ENCODE data around the gene VAMP2.

Gene VAMP2

DNA sequence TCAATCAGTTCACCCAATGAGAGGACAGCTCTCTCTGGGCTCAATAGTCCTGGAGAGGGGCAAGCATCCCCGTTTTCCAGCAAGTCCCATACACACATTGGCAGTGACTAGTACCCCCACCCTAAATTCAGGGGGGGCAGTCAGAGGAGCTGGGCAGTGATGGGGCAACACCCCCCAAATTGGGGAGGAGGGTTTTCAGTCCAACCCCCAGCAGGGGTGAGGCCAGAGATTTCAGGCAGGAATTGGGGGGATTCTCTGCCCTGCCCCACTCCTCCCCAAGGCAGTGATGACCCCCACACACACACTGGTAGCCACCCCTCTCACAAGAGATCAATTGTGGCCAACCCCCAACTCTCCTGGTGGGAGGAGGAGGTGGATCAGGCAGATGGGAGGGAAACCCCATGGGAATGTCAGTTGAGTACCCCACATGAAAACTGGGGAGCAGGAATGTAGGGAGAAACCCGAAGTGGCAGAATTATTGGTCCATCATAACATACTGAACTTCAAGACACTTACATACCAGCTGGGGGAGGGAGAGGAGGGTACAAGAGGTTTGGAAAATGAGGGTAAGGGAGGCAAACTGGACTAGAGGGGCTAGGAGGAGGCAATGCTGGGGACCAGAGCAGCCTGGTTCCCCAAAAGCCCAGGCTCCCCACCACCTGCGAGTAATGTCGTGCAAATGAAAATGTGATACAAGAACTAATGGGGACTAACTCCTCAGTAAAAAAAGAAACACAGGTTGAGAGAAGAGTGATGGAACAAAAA, 3.1 kb downstream of the VAMP2 start:
- Histone ChIP-seq H3K4me3 (ENCODE audit: low read length) (no peak overlapping the region), H3K4me1 (ENCODE audit: insufficient read depth, low read length) (peaks cover 24% of the 10 kb centered on the region), H3K36me3 (ENCODE audit: insufficient read depth, low read depth, low read length) (peaks cover 22% of the 10 kb centered on the region), H3K27ac (ENCODE audit: low read length) (no peak overlapping the region), H3K27me3 (ENCODE audit: insufficient read depth, low read length) (no peaks in the 10 kb centered on the region), H3K9me3 (ENCODE audit: insufficient read depth, low read depth, low read length) (no peaks in the 10 kb centered on the region), H3K9ac (ENCODE audit: low read depth, low read length) (no peak overlapping the region)

GRCh38 chr17:8159032-8159400, 3.7 kb downstream of the VAMP2 start:
- H3K4me3 ChIP-seq (ENCODE audit: low read length) = no peak overlapping the region
- H3K27me3 ChIP-seq (ENCODE audit: insufficient read depth, low read length) = no peaks in the 10 kb centered on the region
- no peak overlapping the region for H3K9ac ChIP-seq (ENCODE audit: low read depth, low read length)
- peaks cover 21% of the 10 kb centered on the region for H3K4me1 ChIP-seq (ENCODE audit: insufficient read depth, low read length)
- no peaks in the 10 kb centered on the region for H3K9me3 ChIP-seq (ENCODE audit: insufficient read depth, low read depth, low read length)
- no peak overlapping the region for H3K27ac ChIP-seq (ENCODE audit: low read length)
- H3K36me3 ChIP-seq (ENCODE audit: insufficient read depth, low read depth, low read length) = peaks cover 22% of the 10 kb centered on the region

DNA sequence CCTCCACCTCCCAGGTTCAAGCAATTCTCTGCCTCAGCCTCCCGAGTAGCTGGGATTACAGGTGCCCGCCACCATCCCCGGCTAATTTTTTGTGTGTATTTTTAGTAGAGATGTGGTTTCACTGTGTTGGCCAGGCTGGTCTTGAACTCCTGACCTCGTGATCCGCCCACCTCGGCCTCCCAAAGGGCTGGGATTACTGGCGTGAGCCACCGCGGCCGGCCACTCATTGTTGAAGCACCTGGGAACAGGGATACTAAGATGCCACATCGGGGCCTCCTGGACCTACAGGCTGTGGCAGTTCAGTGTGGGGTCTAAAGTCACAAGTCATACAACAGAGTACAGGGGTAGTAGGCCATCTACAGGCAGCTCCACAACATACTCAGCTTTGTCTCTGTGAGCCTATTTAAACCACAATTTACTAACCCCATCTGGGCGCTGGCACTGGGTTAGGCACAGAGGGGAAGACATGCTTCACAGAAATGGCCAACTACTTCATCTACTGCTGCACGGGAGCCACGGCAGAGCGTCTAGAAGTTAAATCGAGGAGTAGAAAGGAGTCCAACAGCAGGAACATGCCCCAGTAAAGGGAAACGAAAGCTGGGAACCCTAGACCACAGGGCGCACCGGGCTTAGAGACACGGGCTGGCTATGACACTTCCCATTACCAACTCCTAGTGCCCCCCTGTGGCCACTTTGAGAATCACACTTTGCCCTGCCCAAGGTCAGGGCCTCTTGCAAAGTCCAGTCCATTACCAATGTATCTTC, 4.3 kb downstream of the VAMP2 start:
- peaks cover 17% of the 10 kb centered on the region for H3K4me1 ChIP-seq (ENCODE audit: insufficient read depth, low read length)
- H3K27me3 ChIP-seq (ENCODE audit: insufficient read depth, low read length) = no peaks in the 10 kb centered on the region
- no peak overlapping the region for H3K4me3 ChIP-seq (ENCODE audit: low read length)
- no peak overlapping the region for H3K27ac ChIP-seq (ENCODE audit: low read length)
- H3K36me3 ChIP-seq (ENCODE audit: insufficient read depth, low read depth, low read length) = peaks cover 22% of the 10 kb centered on the region
- H3K9me3 ChIP-seq (ENCODE audit: insufficient read depth, low read depth, low read length) = no peaks in the 10 kb centered on the region
- H3K9ac ChIP-seq (ENCODE audit: low read depth, low read length) = no peak overlapping the region

- Histone ChIP-seq H3K36me3 (ENCODE audit: insufficient read depth, low read depth, low read length) (peaks cover 19% of the 10 kb centered on the region), H3K27me3 (ENCODE audit: insufficient read depth, low read length) (no peaks in the 10 kb centered on the region), H3K27ac (ENCODE audit: low read length) (peak overlapping the region; percentile 89), H3K9ac (ENCODE audit: low read depth, low read length) (peak overlapping the region; percentile 94), H3K9me3 (ENCODE audit: insufficient read depth, low read depth, low read length) (no peaks in the 10 kb centered on the region), H3K4me3 (ENCODE audit: low read length) (peak overlapping the region; percentile 93), H3K4me1 (ENCODE audit: insufficient read depth, low read length) (peaks cover 12% of the 10 kb centered on the region; the same call in 1 of the 2 replicates)
Observed at GRCh38 chr17:8156246-8156992, 6.3 kb downstream of the VAMP2 start.

DNA sequence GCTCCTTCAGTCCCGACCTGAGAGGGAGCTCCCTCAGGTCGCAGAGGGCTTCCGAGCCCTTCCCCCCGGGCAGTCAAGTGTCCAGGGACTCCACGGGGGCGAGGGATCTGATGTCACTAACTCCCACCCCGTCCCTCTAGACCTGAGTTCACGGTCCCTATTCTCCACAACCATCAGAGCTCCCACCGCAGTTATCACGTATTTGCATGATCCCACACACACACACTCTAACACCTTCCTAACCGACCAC, 6.8 kb downstream of the VAMP2 start:
- H3K36me3 ChIP-seq (ENCODE audit: insufficient read depth, low read depth, low read length) = peaks cover 14% of the 10 kb centered on the region
- peak overlapping the region; percentile 93 for H3K4me3 ChIP-seq (ENCODE audit: low read length)
- H3K27ac ChIP-seq (ENCODE audit: low read length) = no peak overlapping the region
- no peaks in the 10 kb centered on the region for H3K27me3 ChIP-seq (ENCODE audit: insufficient read depth, low read length)
- H3K9me3 ChIP-seq (ENCODE audit: insufficient read depth, low read depth, low read length) = no peaks in the 10 kb centered on the region
- H3K9ac ChIP-seq (ENCODE audit: low read depth, low read length) = peak overlapping the region; percentile 87; the same call in 1 of the 2 replicates
- peaks cover 12% of the 10 kb centered on the region; the same call in 1 of the 2 replicates for H3K4me1 ChIP-seq (ENCODE audit: insufficient read depth, low read length)

- Histone ChIP-seq H3K36me3 (ENCODE audit: insufficient read depth, low read depth, low read length) (peaks cover 10% of the 10 kb centered on the region), H3K27me3 (ENCODE audit: insufficient read depth, low read length) (no peaks in the 10 kb centered on the region), H3K27ac (ENCODE audit: low read length) (no peak overlapping the region), H3K9ac (ENCODE audit: low read depth, low read length) (peak overlapping the region; percentile 87; the same call in 1 of the 2 replicates), H3K9me3 (ENCODE audit: insufficient read depth, low read depth, low read length) (no peaks in the 10 kb centered on the region), H3K4me3 (ENCODE audit: low read length) (peak overlapping the region; percentile 93), H3K4me1 (ENCODE audit: insufficient read depth, low read length) (peaks cover 12% of the 10 kb centered on the region; the same call in 1 of the 2 replicates)
Observed at GRCh38 chr17:8155231-8155995, 7.3 kb downstream of the VAMP2 start.

GRCh38 chr17:8154608-8155155, 8.1 kb downstream of the VAMP2 start:
- no peak overlapping the region for H3K27ac ChIP-seq (ENCODE audit: low read length)
- peaks cover 12% of the 10 kb centered on the region; the same call in 1 of the 2 replicates for H3K4me1 ChIP-seq (ENCODE audit: insufficient read depth, low read length)
- peak overlapping the region; percentile 93 for H3K4me3 ChIP-seq (ENCODE audit: low read length)

GRCh38 chr17:8153957-8154607, 8.7 kb downstream of the VAMP2 start:
- no peaks in the 10 kb centered on the region for H3K27me3 ChIP-seq (ENCODE audit: insufficient read depth, low read length)
- peak overlapping the region; percentile 93 for H3K4me3 ChIP-seq (ENCODE audit: low read length)
- H3K9me3 ChIP-seq (ENCODE audit: insufficient read depth, low read depth, low read length) = no peaks in the 10 kb centered on the region
- H3K9ac ChIP-seq (ENCODE audit: low read depth, low read length) = peak overlapping the region; percentile 62; the same call in 1 of the 2 replicates
- peaks cover 13% of the 10 kb centered on the region for H3K36me3 ChIP-seq (ENCODE audit: insufficient read depth, low read depth, low read length)
- no peak overlapping the region for H3K27ac ChIP-seq (ENCODE audit: low read length)
- H3K4me1 ChIP-seq (ENCODE audit: insufficient read depth, low read length) = peaks cover 12% of the 10 kb centered on the region; the same call in 1 of the 2 replicates

More at GRCh38 chr17:8154608-8155155, 8.1 kb downstream of the VAMP2 start:
- no peaks in the 10 kb centered on the region for H3K27me3 ChIP-seq (ENCODE audit: insufficient read depth, low read length)
- H3K9me3 ChIP-seq (ENCODE audit: insufficient read depth, low read depth, low read length) = no peaks in the 10 kb centered on the region
- peak overlapping the region; percentile 62; the same call in 1 of the 2 replicates for H3K9ac ChIP-seq (ENCODE audit: low read depth, low read length)
- H3K36me3 ChIP-seq (ENCODE audit: insufficient read depth, low read depth, low read length) = peaks cover 13% of the 10 kb centered on the region

DNA sequence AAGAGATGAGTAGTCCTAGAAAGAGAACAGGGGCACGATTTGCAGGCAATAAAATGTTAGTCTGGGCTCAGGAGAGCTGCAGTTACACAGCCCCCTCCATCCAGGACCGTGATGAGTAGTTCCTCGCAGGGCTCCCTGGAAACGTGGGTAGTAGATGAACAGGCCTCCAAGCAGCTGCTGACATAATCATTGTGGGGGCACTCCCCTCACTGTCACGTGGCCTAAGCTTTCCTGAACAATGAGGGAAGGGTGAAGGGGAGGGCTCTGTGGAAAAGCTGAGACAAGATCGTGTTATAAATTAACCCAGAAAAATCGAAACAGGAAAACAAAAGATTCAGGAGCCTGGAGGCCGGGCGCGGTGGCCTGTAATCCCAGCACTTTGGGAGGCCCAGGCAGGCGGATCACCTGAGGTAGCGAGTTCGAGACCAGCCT, 9.2 kb downstream of the VAMP2 start:
- peak overlapping the region; percentile 49; the same call in 1 of the 2 replicates for H3K9ac ChIP-seq (ENCODE audit: low read depth, low read length)
- H3K9me3 ChIP-seq (ENCODE audit: insufficient read depth, low read depth, low read length) = no peaks in the 10 kb centered on the region
- H3K4me3 ChIP-seq (ENCODE audit: low read length) = no peak overlapping the region
- H3K27ac ChIP-seq (ENCODE audit: low read length) = no peak overlapping the region
- peaks cover 12% of the 10 kb centered on the region; the same call in 1 of the 2 replicates for H3K4me1 ChIP-seq (ENCODE audit: insufficient read depth, low read length)
- H3K36me3 ChIP-seq (ENCODE audit: insufficient read depth, low read depth, low read length) = peaks cover 17% of the 10 kb centered on the region
- no peaks in the 10 kb centered on the region for H3K27me3 ChIP-seq (ENCODE audit: insufficient read depth, low read length)

DNA sequence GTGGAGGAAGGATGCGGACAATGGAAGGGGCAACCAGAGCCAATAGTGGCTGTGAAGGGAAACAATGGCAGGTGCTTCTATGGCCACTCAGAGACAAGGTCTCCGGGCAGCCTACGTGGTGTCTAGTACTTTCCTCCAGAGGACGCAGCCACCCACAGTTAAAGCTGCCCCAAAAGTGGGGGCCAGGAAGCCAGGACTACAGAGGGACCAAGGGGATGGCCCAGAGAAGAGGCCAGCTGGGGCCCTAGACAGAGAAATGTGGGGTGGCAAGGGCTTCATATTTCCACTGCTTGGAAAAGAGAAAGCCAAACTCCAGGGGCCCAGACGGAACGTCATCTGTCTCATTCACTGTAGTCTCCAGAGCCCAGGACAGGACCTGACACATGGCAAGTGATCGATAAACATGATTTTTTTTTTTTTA, 9.7 kb downstream of the VAMP2 start:
- Histone ChIP-seq H3K36me3 (ENCODE audit: insufficient read depth, low read depth, low read length) (peaks cover 22% of the 10 kb centered on the region), H3K9me3 (ENCODE audit: insufficient read depth, low read depth, low read length) (no peaks in the 10 kb centered on the region), H3K4me1 (ENCODE audit: insufficient read depth, low read length) (peaks cover 12% of the 10 kb centered on the region; the same call in 1 of the 2 replicates), H3K4me3 (ENCODE audit: low read length) (peak overlapping the region; percentile 93; the same call in 1 of the 2 replicates), H3K9ac (ENCODE audit: low read depth, low read length) (no peak overlapping the region), H3K27ac (ENCODE audit: low read length) (no peak overlapping the region), H3K27me3 (ENCODE audit: insufficient read depth, low read length) (no peaks in the 10 kb centered on the region)
